Lung (tissue), 12 donors: ENCODE data around the gene SLC38A9. TPM values are rescaled to one million over a fixed set of nuclear protein-coding genes. Genes with fewer than 3 reads are reported as not detected.

Source experiments
- ATAC-seq: fragments of 200-7000 bp; cut with Tn5 transposase; one replicate; pipeline ENCODE4 v1.9.1; 2020; ENCODE audit warnings: moderate number of reproducible peaks; ENCODE audit not compliant: insufficient read depth, low FRiP score
- DNase-seq, 3 donors: peaks; one replicate each; pipeline ENCODE4 v3.0.0-alpha.2; 2013 to 2017
- H3K27ac ChIP-seq, 2 donors: one replicate each; pipeline ENCODE4 v1.5.1; 2013; ENCODE audit warnings: mild to moderate bottlenecking in 2 of 2, moderate library complexity in 2 of 2, control low read depth in 1 of 2, inconsistent platforms in 1 of 2, low read depth in 1 of 2, low read length in 1 of 2
- H3K27me3 ChIP-seq, 3 donors: one replicate each; pipeline ENCODE4 v1.5.1; 2013; ENCODE audit warnings: low read length in 2 of 3; ENCODE audit not compliant: control insufficient read depth in 3 of 3, insufficient read depth in 3 of 3
- H3K36me3 ChIP-seq, 4 donors: one replicate each; pipeline ENCODE4 v1.5.1; 2013; ENCODE audit warnings: low read length in 4 of 4, mild to moderate bottlenecking in 1 of 4, moderate library complexity in 1 of 4; ENCODE audit not compliant: control insufficient read depth in 4 of 4, insufficient read depth in 4 of 4
- H3K4me1 ChIP-seq, 5 donors: one replicate each; pipeline ENCODE4 v1.5.1; 2013; ENCODE audit warnings: low read length in 5 of 5, mild to moderate bottlenecking in 2 of 5, moderate library complexity in 1 of 5; ENCODE audit not compliant: control insufficient read depth in 5 of 5, insufficient read depth in 5 of 5
- H3K4me3 ChIP-seq: one replicate; pipeline ENCODE4 v1.5.1; 2013; ENCODE audit warnings: mild to moderate bottlenecking, control low read depth, moderate library complexity
- H3K9ac ChIP-seq, 2 donors: one replicate each; pipeline ENCODE4 v1.5.1; 2013; ENCODE audit warnings: low read length in 2 of 2, control low read depth in 1 of 2; ENCODE audit not compliant: insufficient read depth in 1 of 2
- H3K9me3 ChIP-seq, 4 donors: one replicate each; pipeline ENCODE4 v1.5.1; 2013; ENCODE audit warnings: low read length in 3 of 4, mild to moderate bottlenecking in 1 of 4, moderate library complexity in 1 of 4; ENCODE audit not compliant: control insufficient read depth in 4 of 4, insufficient read depth in 3 of 4
- WGBS, 2 donors: extraction: QIAGEN DNeasy Blood & Tissue Kit; methylation state at CpG; one replicate each; pipeline ENCODE4 v1.1.7; 2013; 5-methylcytosine and 5-hydroxymethylcytosine counted together
- polyA plus RNA-seq, 2 donors: library from polyadenylated mRNA; stranded (reverse); fragments of 200-250 nt; gene quantifications; one replicate each; pipeline ENCODE4 v1.2.1, GENCODE V29; 2013
- total RNA-seq, 2 donors: library from RNA; depleted of rRNA in 1 of 2; stranded (reverse); fragments of >200 nt in 1 of 2; gene quantifications; one replicate each; pipeline ENCODE4 v1.2.1, GENCODE V29; 2014 to 2021
- TF ChIP-seq, protein P1 (sequence below): IDR thresholded peaks from 2 replicates; pipeline ENCODE4 v1.5.1; 2012; ENCODE audit warnings: mild to moderate bottlenecking; ENCODE audit errors: control extremely low read depth, extremely low read depth
- donor health status: control.
- donor health status: control.
- donor health status: Bipolar disorder and iron deficiency.
- donor health status: healthy.
- donor health status: DM: yes; HTN: yes; CAD: no.

The SLC38A9 gene
- total and polyA plus RNA-seq, 4 donors, result 8.5 to 64.2 (median 14.5) TPM

GRCh38 chr5:55621229-55621628 lies 90.9 kb downstream of the SLC38A9 start:
- DNase-seq (peak; percentile 54 to 90 (median 87)), ATAC-seq (no peak)

GRCh38 chr5:55620766-55621160 lies 91.4 kb downstream of the SLC38A9 start:
- H3K4me1 ChIP-seq, result peaks cover 2 to 40% (median 8%) of the 10 kb centered on the region in 5 donors
- H3K36me3 ChIP-seq, result no peaks in the 10 kb centered on the region
- no peak overlapping the region for H3K4me3 ChIP-seq
- H3K9ac ChIP-seq, result no peak overlapping the region
- WGBS, 2 donors, result 53 to 70% methylated on average over 4 of the region's 4 CpGs
- no peaks in the 10 kb centered on the region for H3K27me3 ChIP-seq
- H3K9me3 ChIP-seq, result no peaks in the 10 kb centered on the region
- no peak overlapping the region for H3K27ac ChIP-seq
- DNase-seq (no peak), ATAC-seq (no peak)
- TF ChIP-seq, protein P1, sequence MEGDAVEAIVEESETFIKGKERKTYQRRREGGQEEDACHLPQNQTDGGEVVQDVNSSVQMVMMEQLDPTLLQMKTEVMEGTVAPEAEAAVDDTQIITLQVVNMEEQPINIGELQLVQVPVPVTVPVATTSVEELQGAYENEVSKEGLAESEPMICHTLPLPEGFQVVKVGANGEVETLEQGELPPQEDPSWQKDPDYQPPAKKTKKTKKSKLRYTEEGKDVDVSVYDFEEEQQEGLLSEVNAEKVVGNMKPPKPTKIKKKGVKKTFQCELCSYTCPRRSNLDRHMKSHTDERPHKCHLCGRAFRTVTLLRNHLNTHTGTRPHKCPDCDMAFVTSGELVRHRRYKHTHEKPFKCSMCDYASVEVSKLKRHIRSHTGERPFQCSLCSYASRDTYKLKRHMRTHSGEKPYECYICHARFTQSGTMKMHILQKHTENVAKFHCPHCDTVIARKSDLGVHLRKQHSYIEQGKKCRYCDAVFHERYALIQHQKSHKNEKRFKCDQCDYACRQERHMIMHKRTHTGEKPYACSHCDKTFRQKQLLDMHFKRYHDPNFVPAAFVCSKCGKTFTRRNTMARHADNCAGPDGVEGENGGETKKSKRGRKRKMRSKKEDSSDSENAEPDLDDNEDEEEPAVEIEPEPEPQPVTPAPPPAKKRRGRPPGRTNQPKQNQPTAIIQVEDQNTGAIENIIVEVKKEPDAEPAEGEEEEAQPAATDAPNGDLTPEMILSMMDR, result no peak

More at GRCh38 chr5:55621229-55621628, 90.9 kb downstream of the SLC38A9 start:
- peaks cover 2 to 45% (median 11%) of the 10 kb centered on the region in 5 donors for H3K4me1 ChIP-seq
- no peak overlapping the region for H3K4me3 ChIP-seq
- no peaks in the 10 kb centered on the region for H3K9me3 ChIP-seq
- no peak overlapping the region for H3K9ac ChIP-seq
- no peaks in the 10 kb centered on the region for H3K27me3 ChIP-seq
- H3K27ac ChIP-seq, result no peak overlapping the region
- 15 to 22% methylated on average over 3 of the region's 3 CpGs for WGBS, 2 donors
- H3K36me3 ChIP-seq, result no peaks in the 10 kb centered on the region
- TF ChIP-seq, protein P1, result no peak

GRCh38 chr5:55620009-55620765 lies 91.9 kb downstream of the SLC38A9 start:
- TF ChIP-seq, protein P1, result no peak
- Histone ChIP-seq H3K27ac (no peak overlapping the region), H3K36me3 (no peaks in the 10 kb centered on the region), H3K27me3 (no peaks in the 10 kb centered on the region), H3K9me3 (no peaks in the 10 kb centered on the region), H3K4me3 (no peak overlapping the region), H3K4me1 (peaks cover 2 to 34% (median 4%) of the 10 kb centered on the region in 5 donors), H3K9ac (no peak overlapping the region)
- DNase-seq, result no peak
- 76 to 80% methylated on average over 6 of the region's 6 CpGs for WGBS, 2 donors
- no peak for ATAC-seq
